Endothelial cell of umbilical vein (primary cell): ENCODE measurements around the gene PYM1.

ENCODE experiments used
- CTCF ChIP-seq, 2 donors: IDR thresholded peaks; 1 replicate in 1 of 2; 2 replicates in 1 of 2; pipeline ENCODE4 v1.5.1; 2011; ENCODE audit warnings: low read length in 2 of 2, mild to moderate bottlenecking in 2 of 2, moderate library complexity in 2 of 2, control low read depth in 1 of 2, inconsistent platforms in 1 of 2, low read depth in 1 of 2; ENCODE audit not compliant: insufficient read depth in 1 of 2; ENCODE audit errors: extremely low read depth in 1 of 2
- EZH2 ChIP-seq: IDR thresholded peaks from 2 replicates; pipeline ENCODE4 v1.6.1; 2012; ENCODE audit warnings: borderline replicate concordance, low read depth, mild to moderate bottlenecking, moderate library complexity, low read length, inconsistent platforms; ENCODE audit not compliant: severe bottlenecking
- POLR2A ChIP-seq: IDR thresholded peaks from 2 replicates; pipeline ENCODE4 v1.6.1; 2012; ENCODE audit warnings: low read depth, mild to moderate bottlenecking, control low read depth, low read length
- POLR2AphosphoS5 ChIP-seq: IDR thresholded peaks from 2 replicates; pipeline ENCODE4 v1.6.1; 2012; ENCODE audit warnings: low read depth, mild to moderate bottlenecking, control low read depth, low read length, moderate library complexity; ENCODE audit not compliant: insufficient read depth

DNA sequence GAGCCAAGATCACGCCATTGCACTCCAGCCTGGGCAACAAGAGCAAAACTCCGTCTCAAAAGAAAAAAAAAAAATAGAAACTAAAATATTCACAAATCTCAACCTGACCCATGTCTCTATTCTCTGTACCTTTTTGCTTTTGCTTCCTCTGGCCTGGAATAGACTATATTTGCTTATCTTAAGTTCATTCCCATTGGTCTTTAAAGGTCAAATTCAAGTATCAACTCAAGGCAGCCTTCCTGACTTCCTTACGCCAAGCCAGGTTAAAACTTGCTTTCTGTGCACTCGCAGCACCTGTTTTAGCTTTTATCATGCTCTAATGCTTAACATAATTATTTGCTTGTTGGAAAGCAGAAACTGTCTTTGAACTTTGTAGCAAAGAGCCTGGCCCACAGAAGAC lies 14.8 kb downstream of the PYM1 start:
- TF ChIP-seq POLR2A (no peak), CTCF (IDR thresholded peaks at IDR 0.05; ENCODE audit: extremely low read depth in 1 of 2, insufficient read depth in 1 of 2, low read depth in 1 of 2, low read length in 2 of 2) (no peak), EZH2 (no peak), POLR2AphosphoS5 (no peak)
